AG09309 (cell line): ENCODE data around the gene TCFL5.

Experiments used
- DNase-seq: peaks from one replicate; pipeline ENCODE4 v3.0.0-alpha.2; 2010; ENCODE audit warnings: low read depth
- H3K4me3 ChIP-seq: 2 replicates; pipeline ENCODE4 v1.5.1; 2011; ENCODE audit warnings: mild to moderate bottlenecking, low read depth, low read length, moderate library complexity; ENCODE audit not compliant: control insufficient read depth
- CTCF ChIP-seq: IDR thresholded peaks from 2 replicates; pipeline ENCODE4 v1.5.1; 2011; ENCODE audit warnings: mild to moderate bottlenecking, low read depth, low read length, inconsistent platforms; ENCODE audit not compliant: insufficient read depth, control insufficient read depth; ENCODE audit errors: missing control alignments

Gene TCFL5

DNA sequence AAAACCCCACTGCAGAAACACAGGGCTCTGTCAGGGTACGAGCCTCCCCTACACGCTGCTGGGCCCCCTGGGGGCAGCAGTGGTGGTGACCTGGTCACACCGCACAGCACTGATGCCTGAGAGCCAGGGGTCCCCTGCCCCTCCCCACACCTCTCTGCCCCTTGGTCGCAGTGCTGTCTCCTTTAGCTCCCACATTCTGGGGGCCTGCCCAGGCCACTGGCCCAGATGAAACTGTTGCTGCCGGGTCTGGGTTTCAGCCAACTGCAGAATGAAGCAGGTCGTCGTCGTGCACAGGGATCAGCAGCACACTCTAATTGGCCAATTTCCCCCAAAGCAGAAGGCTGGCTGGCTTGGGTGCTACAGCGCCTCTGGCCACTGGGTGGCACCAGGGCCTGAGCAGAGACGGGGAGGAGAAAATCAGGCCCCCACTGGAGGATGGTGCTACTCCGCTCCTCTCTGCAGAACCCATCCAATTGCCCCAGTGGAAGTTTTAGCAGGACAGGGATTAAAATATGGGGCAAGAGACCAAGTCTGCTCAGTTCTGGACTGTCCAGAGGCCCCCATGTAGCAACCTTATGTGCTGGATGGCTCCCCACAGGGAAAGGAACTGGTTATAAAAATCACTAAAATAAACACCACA lies 38.5 kb upstream of the TCFL5 start:
- TF ChIP-seq CTCF, result peak; percentile 95
- DNase-seq, result peak; percentile 23
- H3K4me3 ChIP-seq, result no peak overlapping the region

DNA sequence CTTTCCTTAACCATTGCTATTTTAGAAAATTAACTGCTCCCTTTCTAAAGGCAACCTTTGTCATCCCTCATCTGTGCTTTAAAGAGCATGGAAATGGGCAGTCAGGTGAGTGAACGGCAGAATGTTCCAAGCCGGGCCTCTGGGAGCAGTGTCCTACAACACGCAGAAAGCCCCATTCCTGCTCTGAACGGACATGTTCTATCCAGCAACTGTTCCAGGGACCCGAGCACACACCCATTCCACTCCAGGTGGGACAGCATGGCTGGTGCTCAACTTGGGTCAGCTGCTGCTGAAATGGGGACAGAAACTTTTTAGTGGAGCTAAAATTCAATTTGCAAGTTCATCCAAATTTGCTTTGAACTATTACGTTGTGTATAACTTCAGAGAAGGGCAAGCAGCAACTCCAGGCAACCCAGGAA lies 38.0 kb upstream of the TCFL5 start:
- no peak overlapping the region for H3K4me3 ChIP-seq
- no peak for TF ChIP-seq CTCF
- DNase-seq, result no peak

DNA sequence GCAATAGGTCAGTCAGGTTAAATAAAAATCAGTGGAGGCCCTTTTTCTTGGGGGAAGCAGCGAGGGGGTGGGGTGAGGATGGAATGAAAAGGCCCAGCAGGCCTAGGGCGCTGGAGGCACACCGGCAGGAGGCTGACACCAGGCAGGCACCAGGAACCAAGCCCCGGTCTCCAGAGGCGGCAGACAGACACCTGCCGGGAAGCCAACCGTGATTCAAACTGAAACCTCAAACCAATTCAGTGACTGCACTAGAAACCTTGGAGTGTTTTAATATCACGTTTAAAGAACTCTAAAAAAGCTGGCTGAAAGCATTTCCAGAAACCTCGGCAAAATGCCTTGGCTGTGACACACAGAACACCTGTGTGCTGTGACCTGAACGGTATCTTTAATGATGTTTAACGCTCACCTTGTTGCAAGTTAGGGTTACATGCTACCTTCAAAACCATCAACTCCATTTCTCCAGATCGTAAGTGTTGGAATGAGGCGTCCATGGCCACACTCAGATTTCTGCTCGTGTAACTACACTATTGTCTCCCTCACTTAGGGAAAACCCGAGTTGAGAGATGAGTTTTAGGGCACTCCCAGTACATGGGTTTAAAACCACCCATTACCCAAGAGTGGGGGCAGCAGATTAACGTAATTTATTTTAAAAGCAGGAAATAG lies 37.5 kb upstream of the TCFL5 start:
- TF ChIP-seq CTCF, result no peak
- DNase-seq, result no peak

DNA sequence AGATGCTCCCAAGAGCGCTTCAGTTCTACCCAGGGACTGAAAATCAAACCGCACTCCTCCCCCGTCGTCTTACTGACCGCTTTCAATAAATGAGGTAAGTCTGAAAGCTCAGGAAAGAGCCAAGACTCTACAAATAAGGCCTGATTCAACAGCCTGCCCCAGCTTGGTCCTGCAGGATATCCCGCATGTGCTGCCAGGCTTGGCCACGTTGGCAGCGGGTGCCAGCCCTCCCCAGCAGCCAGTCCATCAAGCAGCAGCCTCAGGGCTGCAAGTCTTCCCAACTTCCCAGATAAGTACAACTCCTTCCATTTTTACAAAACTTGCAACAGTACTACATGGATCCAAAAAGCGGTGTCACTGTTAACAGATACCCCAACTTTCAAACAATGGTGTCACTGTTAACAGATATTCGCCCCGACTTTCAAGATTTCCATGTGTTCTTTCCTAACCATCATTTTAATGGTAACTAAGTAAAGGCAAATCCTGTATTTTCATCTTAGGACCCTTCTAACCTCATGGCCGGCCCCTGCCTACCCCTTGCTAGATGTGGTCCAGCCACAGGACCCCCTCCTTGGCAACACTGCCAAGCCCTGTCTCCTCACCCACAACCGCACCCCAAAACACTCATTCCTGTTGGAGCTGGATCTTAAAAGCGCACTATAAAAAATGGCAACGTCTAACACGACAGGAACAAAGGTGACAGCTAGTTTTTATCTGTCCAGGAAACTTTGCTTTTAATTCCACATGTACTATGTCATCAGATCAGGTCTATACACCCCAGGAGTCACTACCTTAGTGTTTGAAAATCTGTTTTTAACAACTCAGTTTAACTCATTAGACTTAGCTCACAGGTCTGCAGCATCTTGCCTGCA lies 36.7 kb upstream of the TCFL5 start:
- TF ChIP-seq CTCF, result no peak
- DNase-seq, result no peak
- H3K4me3 ChIP-seq, result no peak overlapping the region

More for the DNA sequence above, 37.5 kb upstream of the TCFL5 start:
- no peak overlapping the region for H3K4me3 ChIP-seq

- no peak for TF ChIP-seq CTCF
- no peak overlapping the region for H3K4me3 ChIP-seq
- no peak for DNase-seq
These were observed 36.0 kb upstream of the TCFL5 start for GRCh38 chr20:62897666-62898065.

GRCh38 chr20:62896526-62896925 lies 34.9 kb upstream of the TCFL5 start:
- H3K4me3 ChIP-seq, result no peak overlapping the region
- TF ChIP-seq CTCF, result no peak
- no peak for DNase-seq
